ENCODE data around the gene IPO11.

The IPO11 gene

DNA sequence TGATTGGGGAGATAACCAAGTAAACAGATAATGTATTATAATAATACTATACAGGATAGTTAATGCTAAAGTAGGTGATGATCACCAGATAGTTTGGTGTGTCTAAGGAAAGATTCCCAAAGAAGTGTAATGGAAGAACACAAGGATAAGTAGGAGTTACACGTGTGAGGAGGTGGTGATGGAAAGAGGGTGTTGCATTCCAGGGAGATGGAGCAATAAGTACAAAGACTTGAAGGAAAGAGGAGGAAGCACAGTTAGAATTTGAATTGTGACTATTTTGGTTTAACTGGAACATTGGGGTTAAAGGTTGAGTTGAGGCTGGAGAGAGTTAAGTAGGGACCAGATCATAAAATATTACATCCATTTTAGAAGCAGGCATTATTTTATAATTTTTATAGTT, 76.9 kb downstream of the IPO11 start:
- Histone ChIP-seq H3K4ac (ENCODE audit: low read depth in 1 of 2, low read length in 2 of 2) (no peak overlapping the region), H3K4me2 (ENCODE audit: low read length, poor library complexity, severe bottlenecking) (no peak overlapping the region), H3K36me3 (ENCODE audit: control insufficient read depth in 1 of 2, insufficient read depth in 2 of 2, low read depth in 1 of 2, low read length in 2 of 2) (peaks cover 3 to 40% of the 10 kb centered on the region in 2 experiments), H3K27ac (ENCODE audit: low read length, poor library complexity, severe bottlenecking) (no peak overlapping the region), H3K79me1 (replicated peaks; ENCODE audit: low read length, poor library complexity, severe bottlenecking) (peaks cover 5% of the 10 kb centered on the region), H3K23ac (ENCODE audit: low read length in 2 of 2) (no peak overlapping the region), H3K27me3 (ENCODE audit: control insufficient read depth in 1 of 2, insufficient read depth in 1 of 2, low read length in 2 of 2) (no peaks in the 10 kb centered on the region), H3K18ac (ENCODE audit: low read depth in 1 of 2, low read length in 2 of 2) (no peak overlapping the region), H4K8ac (ENCODE audit: low read length) (no peak overlapping the region), H3K14ac (ENCODE audit: low read length in 2 of 2) (no peak overlapping the region), H3K4me3 (ENCODE audit: insufficient read depth in 1 of 2, low read depth in 1 of 2, low read length in 2 of 2) (no peak overlapping the region), H3K9ac (ENCODE audit: low read length) (no peak overlapping the region), H3K9me3 (ENCODE audit: control insufficient read depth, low read length) (no peaks in the 10 kb centered on the region), H4K91ac (ENCODE audit: low read length) (no peak overlapping the region), H2BK5ac (ENCODE audit: low read depth, low read length, poor library complexity, severe bottlenecking) (no peak overlapping the region), H2BK15ac (ENCODE audit: low read depth, poor library complexity, severe bottlenecking) (no peak overlapping the region), H3K4me1 (ENCODE audit: control insufficient read depth, insufficient read depth, low read depth, low read length) (no peaks in the 10 kb centered on the region), H2BK12ac (ENCODE audit: low read length in 2 of 2) (no peak overlapping the region), H2AK5ac (ENCODE audit: low read length, severe bottlenecking) (no peak overlapping the region), H2AFZ (ENCODE audit: low read depth, low read length) (no peak overlapping the region), H2BK120ac (ENCODE audit: low read depth, low read length) (no peak overlapping the region)
- DNase-seq: peak; percentile 34
- 23% methylated on average over 1 of the region's 1 CpG for WGBS

DNA sequence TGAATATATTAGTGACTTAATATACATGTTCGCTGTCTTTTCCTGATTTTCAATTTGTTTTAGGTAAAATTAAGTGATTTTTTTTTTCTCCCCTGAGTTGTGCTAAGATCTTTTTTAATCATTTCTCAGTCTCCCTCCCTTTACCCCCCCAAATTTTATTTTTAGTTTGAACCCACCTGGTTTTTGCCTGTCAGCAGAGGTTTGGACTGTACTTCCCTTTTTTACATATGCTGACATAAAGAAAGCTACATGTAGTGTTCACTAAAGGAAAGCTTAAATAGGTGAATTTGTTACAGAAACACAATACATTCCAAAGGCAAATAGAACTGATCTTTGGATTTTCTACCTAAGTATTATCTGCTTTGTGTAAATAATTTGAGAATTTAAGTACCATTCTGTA, 82.2 kb downstream of the IPO11 start:
- H3K4ac ChIP-seq (ENCODE audit: low read depth in 1 of 2, low read length in 2 of 2): no peak overlapping the region
- no peak overlapping the region for H4K91ac ChIP-seq (ENCODE audit: low read length)
- no peak overlapping the region for H3K27ac ChIP-seq (ENCODE audit: low read length, poor library complexity, severe bottlenecking)
- no peak overlapping the region for H2AK5ac ChIP-seq (ENCODE audit: low read length, severe bottlenecking)
- no peaks in the 10 kb centered on the region for H3K4me1 ChIP-seq (ENCODE audit: control insufficient read depth, insufficient read depth, low read depth, low read length)
- no peak overlapping the region for H4K8ac ChIP-seq (ENCODE audit: low read length)
- no peak overlapping the region for H3K18ac ChIP-seq (ENCODE audit: low read depth in 1 of 2, low read length in 2 of 2)
- no peak overlapping the region for H3K23ac ChIP-seq (ENCODE audit: low read length in 2 of 2)
- H2BK5ac ChIP-seq (ENCODE audit: low read depth, low read length, poor library complexity, severe bottlenecking): no peak overlapping the region
- no peak overlapping the region for H3K4me2 ChIP-seq (ENCODE audit: low read length, poor library complexity, severe bottlenecking)
- H3K27me3 ChIP-seq (ENCODE audit: control insufficient read depth in 1 of 2, insufficient read depth in 1 of 2, low read length in 2 of 2): no peaks in the 10 kb centered on the region
- no peak overlapping the region for H2AFZ ChIP-seq (ENCODE audit: low read depth, low read length)
- no CpG with 5 or more reads among the region's 1 CpG for WGBS
- no peak overlapping the region for H2BK15ac ChIP-seq (ENCODE audit: low read depth, poor library complexity, severe bottlenecking)
- no peak overlapping the region for H2BK12ac ChIP-seq (ENCODE audit: low read length in 2 of 2)
- no peak overlapping the region for H3K9ac ChIP-seq (ENCODE audit: low read length)
- H3K4me3 ChIP-seq (ENCODE audit: insufficient read depth in 1 of 2, low read depth in 1 of 2, low read length in 2 of 2): no peak overlapping the region
- no peak overlapping the region for H2BK120ac ChIP-seq (ENCODE audit: low read depth, low read length)
- H3K9me3 ChIP-seq (ENCODE audit: control insufficient read depth, low read length): no peaks in the 10 kb centered on the region
- H3K79me1 ChIP-seq (replicated peaks; ENCODE audit: low read length, poor library complexity, severe bottlenecking): peaks cover 2% of the 10 kb centered on the region
- no peak for DNase-seq
- peaks cover 0 to 47% of the 10 kb centered on the region in 2 experiments for H3K36me3 ChIP-seq (ENCODE audit: control insufficient read depth in 1 of 2, insufficient read depth in 2 of 2, low read depth in 1 of 2, low read length in 2 of 2)
- H3K14ac ChIP-seq (ENCODE audit: low read length in 2 of 2): no peak overlapping the region

GRCh38 chr5:62496876-62497275, 84.3 kb downstream of the IPO11 start:
- no peak overlapping the region for H3K4ac ChIP-seq (ENCODE audit: low read depth in 1 of 2, low read length in 2 of 2)
- no peak overlapping the region for H3K4me3 ChIP-seq (ENCODE audit: insufficient read depth in 1 of 2, low read depth in 1 of 2, low read length in 2 of 2)
- no peak overlapping the region for H2BK120ac ChIP-seq (ENCODE audit: low read depth, low read length)
- no peak overlapping the region for H2AK5ac ChIP-seq (ENCODE audit: low read length, severe bottlenecking)
- no peaks in the 10 kb centered on the region for H3K27me3 ChIP-seq (ENCODE audit: control insufficient read depth in 1 of 2, insufficient read depth in 1 of 2, low read length in 2 of 2)
- no peak overlapping the region for H3K14ac ChIP-seq (ENCODE audit: low read length in 2 of 2)
- H3K23ac ChIP-seq (ENCODE audit: low read length in 2 of 2): no peak overlapping the region
- peaks cover 3% of the 10 kb centered on the region for H3K79me1 ChIP-seq (replicated peaks; ENCODE audit: low read length, poor library complexity, severe bottlenecking)
- no peak overlapping the region for H3K27ac ChIP-seq (ENCODE audit: low read length, poor library complexity, severe bottlenecking)
- H4K91ac ChIP-seq (ENCODE audit: low read length): no peak overlapping the region
- 94% methylated on average over 7 of the region's 7 CpGs for WGBS
- no peaks in the 10 kb centered on the region for H3K4me1 ChIP-seq (ENCODE audit: control insufficient read depth, insufficient read depth, low read depth, low read length)
- no peak overlapping the region for H2BK12ac ChIP-seq (ENCODE audit: low read length in 2 of 2)
- H3K18ac ChIP-seq (ENCODE audit: low read depth in 1 of 2, low read length in 2 of 2): no peak overlapping the region
- H3K4me2 ChIP-seq (ENCODE audit: low read length, poor library complexity, severe bottlenecking): no peak overlapping the region
- H3K9ac ChIP-seq (ENCODE audit: low read length): no peak overlapping the region
- no peak overlapping the region for H2BK15ac ChIP-seq (ENCODE audit: low read depth, poor library complexity, severe bottlenecking)
- DNase-seq: no peak
- no peak overlapping the region for H4K8ac ChIP-seq (ENCODE audit: low read length)
- peaks cover 0 to 48% of the 10 kb centered on the region in 2 experiments for H3K36me3 ChIP-seq (ENCODE audit: control insufficient read depth in 1 of 2, insufficient read depth in 2 of 2, low read depth in 1 of 2, low read length in 2 of 2)
- no peak overlapping the region for H2AFZ ChIP-seq (ENCODE audit: low read depth, low read length)
- H2BK5ac ChIP-seq (ENCODE audit: low read depth, low read length, poor library complexity, severe bottlenecking): no peak overlapping the region
- H3K9me3 ChIP-seq (ENCODE audit: control insufficient read depth, low read length): no peaks in the 10 kb centered on the region

DNA sequence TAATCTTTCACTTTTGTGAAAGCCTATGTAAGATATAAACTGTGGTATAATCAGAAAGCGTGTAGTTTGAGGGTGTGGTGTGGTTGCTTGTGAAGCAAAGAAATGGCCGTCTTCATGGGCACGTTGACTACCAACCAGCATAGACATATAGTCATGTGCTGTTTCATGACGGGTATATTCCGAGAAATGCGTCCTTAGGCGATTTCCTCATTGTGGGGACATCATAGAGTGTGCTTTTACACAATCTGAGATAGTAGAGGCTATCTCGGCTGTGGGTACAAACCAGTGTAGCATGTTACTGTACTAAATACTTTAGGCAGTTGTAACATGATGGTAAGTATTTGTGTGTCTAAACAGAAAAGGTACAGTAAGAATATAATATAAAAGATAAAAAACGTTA, 86.4 kb downstream of the IPO11 start:
- H2BK12ac ChIP-seq (ENCODE audit: low read length in 2 of 2): no peak overlapping the region
- no peak overlapping the region for H3K9ac ChIP-seq (ENCODE audit: low read length)
- 97% methylated on average over 7 of the region's 9 CpGs for WGBS
- H3K4me3 ChIP-seq (ENCODE audit: insufficient read depth in 1 of 2, low read depth in 1 of 2, low read length in 2 of 2): no peak overlapping the region
- H3K27ac ChIP-seq (ENCODE audit: low read length, poor library complexity, severe bottlenecking): no peak overlapping the region
- H2AFZ ChIP-seq (ENCODE audit: low read depth, low read length): no peak overlapping the region
- peaks cover 3% of the 10 kb centered on the region for H3K79me1 ChIP-seq (replicated peaks; ENCODE audit: low read length, poor library complexity, severe bottlenecking)
- H3K36me3 ChIP-seq (ENCODE audit: control insufficient read depth in 1 of 2, insufficient read depth in 2 of 2, low read depth in 1 of 2, low read length in 2 of 2): peaks cover 0 to 40% of the 10 kb centered on the region in 2 experiments
- no peak overlapping the region for H3K4me2 ChIP-seq (ENCODE audit: low read length, poor library complexity, severe bottlenecking)
- no peak overlapping the region for H2BK15ac ChIP-seq (ENCODE audit: low read depth, poor library complexity, severe bottlenecking)
- no peaks in the 10 kb centered on the region for H3K9me3 ChIP-seq (ENCODE audit: control insufficient read depth, low read length)
- DNase-seq: no peak
- no peak overlapping the region for H4K91ac ChIP-seq (ENCODE audit: low read length)
- no peak overlapping the region for H2BK5ac ChIP-seq (ENCODE audit: low read depth, low read length, poor library complexity, severe bottlenecking)
- no peaks in the 10 kb centered on the region for H3K4me1 ChIP-seq (ENCODE audit: control insufficient read depth, insufficient read depth, low read depth, low read length)
- H3K14ac ChIP-seq (ENCODE audit: low read length in 2 of 2): no peak overlapping the region
- no peak overlapping the region for H3K18ac ChIP-seq (ENCODE audit: low read depth in 1 of 2, low read length in 2 of 2)
- no peak overlapping the region for H3K23ac ChIP-seq (ENCODE audit: low read length in 2 of 2)
- no peak overlapping the region for H3K4ac ChIP-seq (ENCODE audit: low read depth in 1 of 2, low read length in 2 of 2)
- no peaks in the 10 kb centered on the region for H3K27me3 ChIP-seq (ENCODE audit: control insufficient read depth in 1 of 2, insufficient read depth in 1 of 2, low read length in 2 of 2)
- H2BK120ac ChIP-seq (ENCODE audit: low read depth, low read length): no peak overlapping the region
- H4K8ac ChIP-seq (ENCODE audit: low read length): no peak overlapping the region
- no peak overlapping the region for H2AK5ac ChIP-seq (ENCODE audit: low read length, severe bottlenecking)
